Measurements from ENCODE around the gene NUSAP1.
"Not testable (repeated sequence)": the region's sequence is repeated elsewhere in the genome, so short reads cannot be mapped to it uniquely, and the experiment has no call there.

The NUSAP1 gene

GRCh38 chr15:41416128-41416741, 83.6 kb downstream of the NUSAP1 start:
- no peak for DNase-seq (ENCODE audit: low read depth)

GRCh38 chr15:41416742-41417417, 84.2 kb downstream of the NUSAP1 start, which contains the start of gene RTF1:
Gene RTF1 (plus strand): TSS chr15:41417095. CDS start chr15:41417116, 21 bp downstream.
- peak; percentile 96 for DNase-seq (ENCODE audit: low read depth)

GRCh38 chr15:41417418-41418195, 84.9 kb downstream of the NUSAP1 start:
- no peak for DNase-seq (ENCODE audit: low read depth)

DNA sequence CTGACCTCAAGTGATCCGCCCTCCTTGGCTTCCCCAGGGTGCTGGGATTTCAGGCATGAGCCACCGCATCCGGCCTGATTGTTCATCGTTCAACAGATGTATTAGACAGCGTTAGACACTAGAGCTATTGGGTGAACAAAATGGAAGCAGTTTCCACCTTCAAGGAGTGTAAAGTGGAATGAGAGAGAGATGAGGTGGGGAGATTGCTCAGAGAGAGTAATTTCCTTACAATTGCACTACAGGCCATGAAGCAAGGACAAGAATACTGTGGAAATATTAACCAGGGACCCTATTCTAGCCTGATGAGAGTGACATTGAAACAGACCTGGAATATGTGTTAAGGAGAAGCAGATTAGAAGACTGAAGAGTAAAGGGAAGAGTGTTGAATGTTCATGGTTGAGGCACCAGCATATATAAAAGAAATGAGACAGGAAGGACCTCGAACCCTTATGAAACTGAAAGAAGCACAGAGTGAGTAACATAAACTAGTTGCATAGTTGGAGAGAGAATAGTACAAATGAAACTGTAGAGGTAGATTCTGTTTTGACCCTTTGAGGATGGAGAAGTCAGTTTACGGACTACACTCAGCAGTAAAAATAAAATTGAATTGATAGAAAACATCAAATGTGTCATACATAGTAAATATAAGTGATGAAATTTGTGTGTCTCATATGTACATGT, 91.4 kb downstream of the NUSAP1 start:
- no peak for DNase-seq (ENCODE audit: low read depth)

DNA sequence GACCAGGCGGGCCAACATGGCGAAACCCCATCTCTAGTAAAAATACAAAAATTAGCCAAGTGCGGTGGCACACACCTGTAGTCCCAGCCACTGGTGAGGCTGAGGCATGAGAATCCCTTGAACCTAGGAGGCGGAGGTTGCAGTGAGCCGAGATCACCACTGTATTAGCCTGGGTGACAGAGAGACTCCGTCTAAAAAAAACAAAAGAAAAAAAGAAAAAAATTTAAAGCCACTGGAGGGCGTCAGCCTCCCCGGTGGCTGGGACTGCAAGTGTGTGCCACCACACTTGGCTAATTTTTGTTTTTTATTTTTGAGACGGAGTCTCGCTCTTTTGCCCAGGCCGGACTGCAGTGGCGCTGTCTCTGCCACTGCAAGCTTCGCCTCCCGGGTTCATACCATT, 92.1 kb downstream of the NUSAP1 start:
- no peak for DNase-seq (ENCODE audit: low read depth)

- DNase-seq (ENCODE audit: low read depth) = not testable (repeated sequence)
Measured at GRCh38 chr15:41425907-41426306, 93.2 kb downstream of the NUSAP1 start.

GRCh38 chr15:41429003-41429890, 96.6 kb downstream of the NUSAP1 start:
- no peak for DNase-seq (ENCODE audit: low read depth)

Measured in stimulated activated CD8-positive, alpha-beta memory T cell treated with anti-CD3 and anti-CD28 coated beads, Interleukin-12 subunit alpha, Interleukin-12 subunit beta, amount 100 ng/mL, for 1 hour (primary cell).